ENCODE data around the gene WDR86. TPM values are rescaled to one million over a fixed set of nuclear protein-coding genes. Genes with fewer than 3 reads are reported as not detected.
A peak's percentile ranks its signal among the peaks of the same experiment; 100 is the strongest.

Gene WDR86
- total RNA-seq, 1 experiment from 2014 or later: not detected

DNA sequence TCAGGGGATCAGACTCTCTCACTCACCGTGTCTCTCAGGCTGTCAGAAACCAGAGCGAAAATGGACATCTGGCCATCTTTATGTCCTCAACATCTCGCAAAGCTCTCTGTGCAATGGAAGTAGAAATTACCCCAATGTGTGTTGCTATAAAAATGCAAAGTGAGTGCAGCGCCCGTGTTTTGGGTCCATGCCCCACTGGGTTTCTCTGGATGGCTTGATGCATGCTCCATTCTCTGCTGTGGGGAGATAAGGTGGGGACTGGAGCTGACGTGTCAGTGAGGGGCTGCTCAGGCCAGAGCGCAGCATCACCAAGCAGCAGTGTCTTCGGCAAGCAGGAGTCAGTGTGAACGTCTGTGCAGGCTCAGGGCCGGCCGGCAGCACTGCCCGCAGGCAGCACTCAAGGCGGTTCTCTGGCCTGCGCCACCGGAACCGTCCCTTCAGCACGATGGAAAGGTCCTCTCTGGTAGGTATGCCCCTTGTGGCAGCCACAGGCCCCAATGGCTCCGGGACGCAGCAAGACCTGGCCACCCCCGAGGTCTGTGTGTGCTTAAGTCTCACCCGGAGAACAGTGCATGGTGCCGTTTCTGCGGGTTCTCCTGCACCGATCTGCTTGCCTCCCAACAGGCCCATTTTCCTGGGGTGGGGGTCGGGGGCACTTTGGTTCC lies 30.2 kb downstream of the WDR86 start:
- DNase-seq (ENCODE audit: low spot score): no peak

DNA sequence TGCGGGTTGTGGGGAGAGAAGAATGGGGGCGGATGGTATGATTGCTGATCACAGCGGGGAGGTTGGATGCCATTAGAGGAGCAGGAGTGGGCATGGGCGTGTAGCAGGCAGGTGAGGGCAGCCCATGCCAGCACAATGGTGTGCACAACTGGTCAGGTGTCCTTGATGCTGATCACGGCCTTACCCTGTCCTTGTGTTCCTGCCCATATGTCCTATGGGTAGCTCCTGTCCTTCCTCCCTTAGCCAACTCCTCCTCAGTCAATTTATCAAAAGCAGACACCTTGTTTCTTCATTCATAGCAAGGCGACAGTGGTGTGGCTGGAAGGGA lies 30.7 kb downstream of the WDR86 start:
- DNase-seq (ENCODE audit: low spot score): no peak

DNA sequence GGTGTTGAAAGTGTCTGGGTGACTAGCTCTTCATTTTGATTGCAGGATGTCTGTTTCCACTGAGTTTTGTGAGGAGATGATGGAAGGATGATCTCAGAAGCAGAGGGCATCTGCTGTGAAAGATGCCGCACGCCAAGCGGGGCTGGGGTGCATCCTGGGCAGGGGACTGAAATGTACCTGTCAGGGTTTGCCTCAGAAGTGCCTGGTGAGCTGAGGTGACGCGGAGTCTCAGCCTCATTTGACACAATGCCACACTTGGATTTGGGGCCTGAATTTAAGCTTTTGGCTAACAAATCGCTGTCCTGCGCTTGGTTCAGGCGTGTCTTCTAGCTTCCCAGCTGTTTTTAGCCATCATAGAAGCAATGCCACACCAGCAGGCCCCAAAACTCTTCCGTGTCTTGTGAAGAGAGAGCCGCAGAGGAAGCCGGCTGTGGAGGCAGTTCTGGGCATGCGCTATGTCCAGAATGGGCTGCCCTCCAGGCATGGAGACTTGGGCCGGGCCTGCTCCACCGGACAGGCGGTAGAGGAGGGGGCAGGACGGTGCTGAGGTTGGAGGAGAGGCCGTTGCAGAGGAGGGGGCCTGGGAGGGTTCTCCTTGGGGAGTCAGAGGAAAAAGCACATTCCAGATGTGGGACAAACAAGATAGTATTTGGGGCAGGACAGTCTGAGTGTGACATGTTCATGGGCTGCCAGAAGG lies 31.2 kb downstream of the WDR86 start:
- DNase-seq (ENCODE audit: low spot score): no peak

DNA sequence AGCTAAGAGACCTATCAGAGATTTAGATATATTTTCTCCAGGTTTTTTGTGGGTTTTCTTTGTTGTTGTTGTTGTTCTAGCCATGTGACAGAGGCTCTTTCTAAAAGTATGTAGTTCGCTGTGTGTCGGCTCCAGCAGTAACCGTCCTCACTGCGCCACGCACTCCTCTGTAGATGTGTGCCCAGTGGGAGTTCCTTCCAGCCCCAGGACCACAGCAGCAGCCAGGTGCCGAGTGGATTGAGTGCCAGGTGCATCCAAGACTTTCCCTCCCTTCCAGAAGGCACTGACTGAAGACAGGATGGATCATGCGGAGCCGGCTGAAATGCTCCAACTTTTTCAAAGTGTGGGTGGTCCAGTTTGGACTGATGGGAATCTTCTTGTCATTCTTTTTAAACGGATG lies 31.8 kb downstream of the WDR86 start:
- no peak for DNase-seq (ENCODE audit: low spot score)

- no peak for DNase-seq (ENCODE audit: low spot score)
Observed at GRCh38 chr7:151377406-151377805, 32.4 kb downstream of the WDR86 start.

DNA sequence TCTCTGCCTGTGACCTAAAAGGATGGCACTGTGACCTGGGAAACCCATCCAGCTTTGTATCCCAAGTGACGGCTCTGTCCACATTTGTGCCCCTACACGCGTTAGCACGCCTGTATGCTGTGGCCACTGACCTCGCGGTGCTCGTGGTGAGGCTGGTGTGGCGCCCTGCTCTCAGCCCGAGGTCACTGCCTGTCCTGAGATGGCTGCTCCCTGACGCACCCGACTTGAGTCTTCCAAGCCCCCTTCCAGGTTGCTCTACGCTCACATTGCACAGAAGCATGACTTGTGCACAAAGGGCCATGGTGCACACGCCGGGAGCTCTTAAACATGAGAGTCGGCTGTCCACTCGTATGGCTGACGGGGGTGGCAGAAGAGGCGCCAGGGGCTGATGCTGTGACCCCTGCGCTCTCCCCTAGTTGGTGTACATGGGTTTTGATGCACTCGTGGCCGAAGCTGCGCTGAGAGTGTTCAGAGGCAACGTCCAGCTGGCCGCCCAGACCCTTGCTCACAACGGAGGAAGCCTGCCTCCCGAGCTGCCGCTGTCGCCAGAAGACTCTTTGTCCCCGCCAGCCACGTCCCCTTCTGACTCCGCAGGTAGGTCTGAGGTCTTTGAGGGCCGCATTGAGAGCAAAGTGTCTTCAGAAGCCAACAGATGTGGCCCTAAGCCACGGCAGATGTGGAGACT lies 33.5 kb downstream of the WDR86 start:
- no peak for DNase-seq (ENCODE audit: low spot score)

DNA sequence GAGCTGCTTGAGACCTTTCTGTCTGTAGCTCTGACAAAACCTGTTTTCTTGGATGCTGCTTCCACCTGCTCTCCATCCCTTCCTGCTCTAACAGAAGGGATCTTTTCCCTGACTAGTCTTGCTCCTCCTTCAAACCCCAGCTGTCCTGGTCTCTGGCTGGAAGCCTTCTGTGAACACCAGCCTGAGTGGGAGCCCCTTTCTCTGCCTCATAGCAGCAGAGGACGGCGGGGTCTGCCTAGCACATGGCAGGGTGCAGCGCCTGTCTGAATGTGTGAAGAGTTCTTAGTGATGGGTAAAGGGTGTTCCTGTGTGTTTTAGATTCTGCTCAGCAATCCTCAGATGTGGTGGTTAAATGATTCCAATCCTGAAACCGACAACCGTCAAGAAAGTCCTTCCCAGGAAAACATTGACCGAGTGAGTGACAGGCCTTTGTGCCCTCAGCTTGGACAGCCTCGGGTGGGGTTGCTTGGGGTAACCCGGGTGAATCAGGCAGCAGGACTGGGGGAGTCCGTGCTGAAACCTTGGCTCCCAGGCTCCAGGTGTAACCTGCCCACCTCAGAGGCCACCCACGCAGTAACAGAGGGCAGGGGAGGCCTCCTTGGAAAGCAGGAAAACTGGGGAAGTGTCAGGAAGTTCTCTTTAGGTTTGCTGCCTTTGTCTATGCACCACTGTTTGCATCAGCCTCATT lies 34.2 kb downstream of the WDR86 start:
- no peak for DNase-seq (ENCODE audit: low spot score)

DNA sequence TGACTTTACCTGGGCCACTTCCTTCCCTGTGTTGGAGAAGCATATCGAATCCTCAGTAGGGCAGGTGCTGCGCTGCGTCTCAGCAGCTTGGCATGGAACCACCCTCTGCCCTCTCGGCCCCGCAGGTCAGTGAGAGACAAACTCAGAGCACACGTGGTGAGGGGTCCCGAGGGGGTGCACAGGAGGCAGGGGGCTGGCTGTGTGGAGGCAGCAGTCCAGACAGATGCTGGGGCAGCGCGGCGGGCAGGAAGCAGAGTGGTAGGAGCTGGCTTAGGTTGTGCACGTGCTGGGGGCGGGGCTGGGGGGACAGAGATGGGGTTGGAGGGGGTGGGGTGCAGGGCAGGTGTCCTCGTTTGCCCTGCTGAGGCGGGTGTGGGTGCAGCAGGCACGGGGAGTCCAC lies 35.1 kb downstream of the WDR86 start:
- no peak for DNase-seq (ENCODE audit: low spot score)

GRCh38 chr7:151374139-151374538 lies 35.7 kb downstream of the WDR86 start:
- DNase-seq (ENCODE audit: low spot score): no peak

- no peak for DNase-seq (ENCODE audit: low spot score)
Observed at GRCh38 chr7:151373599-151373998, 36.2 kb downstream of the WDR86 start.

GRCh38 chr7:151372612-151373265 lies 37.1 kb downstream of the WDR86 start:
- no peak for DNase-seq (ENCODE audit: low spot score)

GRCh38 chr7:151371266-151371665 lies 38.6 kb downstream of the WDR86 start:
- DNase-seq (ENCODE audit: low spot score): no peak

- DNase-seq (ENCODE audit: low spot score): peak; percentile 80
Observed at GRCh38 chr7:151368136-151368571, 41.7 kb downstream of the WDR86 start.

- peak; percentile 17 for DNase-seq (ENCODE audit: low spot score)
Observed at GRCh38 chr7:151367284-151367683, 42.6 kb downstream of the WDR86 start.

DNA sequence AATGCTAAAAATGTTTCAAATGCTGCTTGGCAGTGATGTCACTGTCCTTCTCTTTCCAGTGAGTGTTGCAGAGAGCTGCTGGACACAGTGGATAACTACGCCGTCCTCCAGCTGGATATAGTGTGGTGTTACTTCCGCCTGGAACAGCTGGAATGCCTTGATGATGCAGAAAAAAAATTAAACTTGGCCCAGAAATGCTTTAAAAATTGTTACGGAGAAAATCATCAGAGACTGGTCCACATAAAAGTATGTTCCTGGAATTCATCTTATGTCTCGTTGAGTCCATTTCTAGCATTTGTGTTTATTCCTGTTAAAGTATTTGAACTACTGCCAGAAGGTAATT lies 43.0 kb downstream of the WDR86 start:
- no peak for DNase-seq (ENCODE audit: low spot score)

DNA sequence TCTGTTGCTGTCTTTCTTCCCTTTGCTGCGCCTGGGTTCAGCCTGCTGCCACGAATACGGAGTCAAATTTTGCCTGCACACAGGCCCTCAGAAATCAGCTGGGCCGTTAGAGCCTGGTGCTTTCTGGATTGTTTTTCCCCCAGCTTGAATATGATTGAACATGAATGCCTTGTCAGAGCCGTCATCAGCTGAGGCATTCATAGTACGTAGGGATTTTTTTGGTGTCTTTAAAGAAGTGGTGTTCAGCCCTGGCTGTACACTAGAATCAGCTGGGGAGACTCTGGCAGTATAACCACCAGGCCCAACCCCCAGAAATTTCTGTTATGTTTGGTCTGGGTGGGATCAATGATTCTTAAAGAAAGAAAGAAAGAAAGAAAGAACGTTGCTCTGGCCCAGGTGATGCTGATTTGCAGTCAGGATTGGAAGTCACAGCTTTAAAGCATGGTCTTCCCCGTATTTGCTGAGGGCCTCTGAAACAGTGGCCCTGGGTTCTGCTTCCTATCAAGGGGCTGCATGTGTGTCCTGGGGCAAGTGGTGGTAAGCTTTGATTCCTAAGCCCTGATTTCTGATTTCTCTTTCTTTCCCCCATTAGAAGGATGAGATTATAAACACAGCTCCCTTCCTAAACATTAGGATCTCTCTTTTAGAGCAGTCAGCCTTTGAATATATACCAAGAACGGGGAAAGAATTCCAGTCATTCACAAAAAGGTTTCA lies 43.5 kb downstream of the WDR86 start:
- no peak for DNase-seq (ENCODE audit: low spot score)

- DNase-seq (ENCODE audit: low spot score): no peak
Observed at GRCh38 chr7:151363182-151363581, 46.7 kb downstream of the WDR86 start.

- no peak for DNase-seq (ENCODE audit: low spot score)
Observed at GRCh38 chr7:151361193-151361959, 48.5 kb downstream of the WDR86 start.

GRCh38 chr7:151352512-151352911 lies 57.3 kb downstream of the WDR86 start:
- no peak for DNase-seq (ENCODE audit: low spot score)

- DNase-seq (ENCODE audit: low spot score): no peak
Observed at GRCh38 chr7:151351967-151352366, 57.9 kb downstream of the WDR86 start.

- DNase-seq (ENCODE audit: low spot score): no peak
Observed at GRCh38 chr7:151351027-151351426, 58.8 kb downstream of the WDR86 start.
